Measurements from ENCODE around the gene RNU5B-1. TPM values are rescaled to one million over a fixed set of nuclear protein-coding genes. Genes with fewer than 3 reads are reported as not detected.

The RNU5B-1 gene
- total RNA-seq, 4 donors from 2014 or later = not detected

DNA sequence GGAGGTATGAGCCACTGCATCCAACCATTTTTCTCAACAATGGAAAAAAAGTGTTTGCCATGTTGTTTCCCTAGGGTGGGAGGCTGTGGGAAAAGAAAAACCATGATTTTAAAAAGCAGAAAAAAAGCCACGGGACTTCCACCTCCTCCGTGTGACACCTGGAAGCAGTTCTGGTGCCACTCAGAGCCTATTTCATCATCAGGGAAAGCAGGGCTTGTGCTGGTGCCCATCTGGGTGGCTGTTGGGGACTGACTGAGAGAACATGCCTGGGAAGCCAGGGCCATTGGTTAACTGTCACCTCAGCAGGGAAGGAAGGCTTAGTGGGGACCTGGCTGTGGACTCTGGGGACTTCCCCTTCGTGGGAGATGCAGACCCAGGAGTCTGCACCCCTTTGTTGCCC lies 7.3 kb downstream of the RNU5B-1 start:
- Histone ChIP-seq H3K36me3 (no peaks in the 10 kb centered on the region), H3K27ac (no peak overlapping the region), H3K9me3 (no peaks in the 10 kb centered on the region), H3K4me1 (peaks cover 0 to 5% (median 0%) of the 10 kb centered on the region in 3 donors), H3K27me3 (no peaks in the 10 kb centered on the region), H3K4me3 (no peak overlapping the region)
- TF ChIP-seq POLR2A (IDR thresholded peaks at IDR 0.05) = no peak
- TF ChIP-seq, protein P1, sequence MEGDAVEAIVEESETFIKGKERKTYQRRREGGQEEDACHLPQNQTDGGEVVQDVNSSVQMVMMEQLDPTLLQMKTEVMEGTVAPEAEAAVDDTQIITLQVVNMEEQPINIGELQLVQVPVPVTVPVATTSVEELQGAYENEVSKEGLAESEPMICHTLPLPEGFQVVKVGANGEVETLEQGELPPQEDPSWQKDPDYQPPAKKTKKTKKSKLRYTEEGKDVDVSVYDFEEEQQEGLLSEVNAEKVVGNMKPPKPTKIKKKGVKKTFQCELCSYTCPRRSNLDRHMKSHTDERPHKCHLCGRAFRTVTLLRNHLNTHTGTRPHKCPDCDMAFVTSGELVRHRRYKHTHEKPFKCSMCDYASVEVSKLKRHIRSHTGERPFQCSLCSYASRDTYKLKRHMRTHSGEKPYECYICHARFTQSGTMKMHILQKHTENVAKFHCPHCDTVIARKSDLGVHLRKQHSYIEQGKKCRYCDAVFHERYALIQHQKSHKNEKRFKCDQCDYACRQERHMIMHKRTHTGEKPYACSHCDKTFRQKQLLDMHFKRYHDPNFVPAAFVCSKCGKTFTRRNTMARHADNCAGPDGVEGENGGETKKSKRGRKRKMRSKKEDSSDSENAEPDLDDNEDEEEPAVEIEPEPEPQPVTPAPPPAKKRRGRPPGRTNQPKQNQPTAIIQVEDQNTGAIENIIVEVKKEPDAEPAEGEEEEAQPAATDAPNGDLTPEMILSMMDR (IDR thresholded peaks at IDR 0.05) = no peak
- intact Hi-C loops (cut with DNase I) = no loop called here
- no peak for DNase-seq
- WGBS, 2 donors = 13 to 15% methylated on average over 1 to 3 of the region's 3 CpGs

DNA sequence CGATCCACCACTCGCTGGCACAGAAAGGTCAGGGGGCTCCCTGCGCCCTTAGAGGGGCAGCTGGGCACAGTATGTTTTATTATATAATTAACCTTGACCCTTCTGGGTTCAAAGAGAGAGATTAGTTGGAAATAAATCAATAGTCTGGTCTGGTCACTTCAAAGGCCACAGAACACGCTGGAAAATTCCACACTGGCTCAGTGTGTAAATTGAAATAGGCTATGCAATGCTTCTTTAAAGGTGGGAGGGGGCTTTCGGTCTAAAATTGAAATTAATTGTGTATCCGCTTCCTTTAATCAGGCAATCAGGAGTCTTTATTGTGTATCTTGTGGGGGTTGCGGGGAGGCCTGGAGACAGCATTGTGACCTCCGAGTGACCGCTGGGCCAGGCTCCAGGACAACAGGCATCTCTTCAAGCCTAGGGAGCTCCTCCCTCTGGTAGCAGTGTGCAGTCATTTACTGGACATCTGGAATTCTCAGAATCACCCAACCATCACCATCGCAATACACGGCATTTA lies 8.0 kb downstream of the RNU5B-1 start:
- Histone ChIP-seq H3K4me1 (peaks cover 0 to 5% (median 0%) of the 10 kb centered on the region in 3 donors), H3K27ac (no peak overlapping the region), H3K9me3 (no peaks in the 10 kb centered on the region), H3K36me3 (no peaks in the 10 kb centered on the region), H3K27me3 (no peaks in the 10 kb centered on the region), H3K4me3 (no peak overlapping the region)
- no peak for TF ChIP-seq POLR2A (IDR thresholded peaks at IDR 0.05)
- TF ChIP-seq, protein P1 (IDR thresholded peaks at IDR 0.05) = no peak
- intact Hi-C loops (cut with DNase I) = no loop called here
- WGBS, 2 donors = 77 to 79% methylated on average over 11 of the region's 11 CpGs
- DNase-seq = no peak

DNA sequence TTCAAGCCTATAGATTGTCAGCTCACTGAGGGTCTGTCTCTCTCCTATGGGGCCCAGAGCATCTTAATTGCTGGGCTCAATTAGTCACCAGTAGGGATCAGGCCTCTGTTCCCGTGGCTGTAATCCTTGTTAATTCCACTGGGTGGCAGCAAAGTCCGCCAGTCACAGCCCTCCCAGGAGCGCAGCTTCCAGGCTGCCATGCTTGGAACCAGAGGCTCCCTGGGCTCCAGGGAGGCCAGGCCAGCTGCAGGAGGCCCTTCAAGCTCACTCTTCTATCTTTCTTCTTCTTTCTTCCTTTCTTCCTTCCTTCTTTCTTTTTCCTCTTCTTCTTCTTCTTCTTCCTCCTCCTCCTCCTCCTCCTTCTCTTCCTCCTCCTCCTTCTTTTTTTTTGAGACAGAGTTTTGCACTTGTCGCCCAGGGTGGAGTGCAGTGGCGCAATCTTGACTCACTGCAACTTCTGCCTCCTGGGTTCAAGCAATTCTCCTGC lies 14.4 kb downstream of the RNU5B-1 start:
- H3K27ac ChIP-seq = no peak overlapping the region
- TF ChIP-seq POLR2A (IDR thresholded peaks at IDR 0.05) = no peak
- TF ChIP-seq, protein P1 (IDR thresholded peaks at IDR 0.05) = peak; percentile 72 to 96 (median 94)
- intact Hi-C loops (cut with DNase I) = no loop called here
- WGBS, 2 donors = 23 to 56% methylated on average over 3 to 5 of the region's 5 CpGs
- DNase-seq = no peak
- peaks cover 0 to 10% (median 0%) of the 10 kb centered on the region in 4 donors for H3K27me3 ChIP-seq
- no peak overlapping the region for H3K4me3 ChIP-seq
- no peaks in the 10 kb centered on the region for H3K9me3 ChIP-seq
- no peaks in the 10 kb centered on the region for H3K4me1 ChIP-seq
- no peaks in the 10 kb centered on the region for H3K36me3 ChIP-seq

DNA sequence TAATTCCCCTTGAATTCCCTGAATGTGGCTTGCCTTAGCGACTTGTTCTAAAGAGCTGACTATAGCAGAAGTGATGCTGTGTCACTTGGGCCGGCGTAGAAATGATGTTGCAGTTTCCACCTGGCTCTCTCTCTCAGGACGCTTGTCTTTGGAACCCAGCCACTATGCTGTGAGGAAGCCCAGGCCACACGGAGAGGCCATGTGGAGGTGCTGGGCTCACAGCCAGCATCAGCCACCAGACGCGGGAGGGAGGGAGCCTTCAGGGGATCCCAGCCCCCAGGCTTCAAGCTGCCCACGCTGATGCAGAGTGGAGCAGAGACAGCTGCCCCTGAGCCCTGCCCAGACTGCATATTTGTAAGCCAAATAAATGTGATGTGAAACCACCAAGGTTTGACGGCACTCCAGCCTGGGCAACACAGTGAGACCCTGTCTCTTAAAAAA lies 18.6 kb downstream of the RNU5B-1 start:
- intact Hi-C loops (cut with DNase I) = loop anchor here (5.0 kb wide), 1 partner anchor 64 kb away; no protein-coding TSS in a partner anchor
- no peak for DNase-seq
- 19 to 35% methylated on average over 3 to 6 of the region's 9 CpGs for WGBS, 2 donors
- Histone ChIP-seq H3K27me3 (peaks cover 0 to 10% (median 0%) of the 10 kb centered on the region in 4 donors), H3K9me3 (no peaks in the 10 kb centered on the region), H3K36me3 (no peaks in the 10 kb centered on the region), H3K4me1 (no peaks in the 10 kb centered on the region), H3K27ac (no peak overlapping the region), H3K4me3 (no peak overlapping the region)
- TF ChIP-seq, protein P1 (IDR thresholded peaks at IDR 0.05) = no peak
- TF ChIP-seq POLR2A (IDR thresholded peaks at IDR 0.05) = no peak

DNA sequence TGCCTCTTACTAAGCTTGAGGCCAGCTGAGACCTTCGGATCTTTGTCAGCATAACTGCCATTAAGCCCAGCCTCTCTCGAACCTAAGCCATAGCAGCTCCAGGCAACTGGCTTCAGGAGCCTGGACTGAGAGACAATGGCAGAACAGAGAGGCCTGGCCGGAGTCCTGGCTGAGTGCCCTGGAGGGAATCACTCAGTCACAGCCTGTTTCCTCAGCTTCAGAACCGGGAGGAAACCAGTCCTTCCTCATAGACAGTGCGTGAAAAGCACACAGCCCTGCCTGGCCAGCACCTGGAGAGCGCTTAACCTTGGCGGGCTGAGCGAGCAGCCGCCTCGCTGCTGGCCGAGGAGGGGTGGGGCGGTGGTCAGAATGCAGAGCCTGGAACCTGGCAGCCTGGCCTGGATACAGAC lies 21.6 kb downstream of the RNU5B-1 start:
- intact Hi-C loops (cut with DNase I) = no loop called here
- Histone ChIP-seq H3K4me3 (no peak overlapping the region), H3K36me3 (no peaks in the 10 kb centered on the region), H3K27me3 (peaks cover 0 to 10% (median 0%) of the 10 kb centered on the region in 4 donors), H3K9me3 (no peaks in the 10 kb centered on the region), H3K4me1 (no peaks in the 10 kb centered on the region), H3K27ac (no peak overlapping the region)
- no peak for DNase-seq
- 67% methylated on average over 1 of the region's 12 CpGs; no CpG with 5 or more reads in 1 of the 2 donors for WGBS, 2 donors
- TF ChIP-seq POLR2A (IDR thresholded peaks at IDR 0.05) = no peak
- TF ChIP-seq, protein P1 (IDR thresholded peaks at IDR 0.05) = no peak
